Ovary (tissue), 9 donors: ENCODE data around the gene CLMN. TPM values are rescaled to one million over a fixed set of nuclear protein-coding genes. Genes with fewer than 3 reads are reported as not detected.

ENCODE experiments used
- DNase-seq, 5 donors: peaks; one replicate each; pipeline ENCODE4 v3.0.0-alpha.2; 2019 to 2020
- H3K27ac ChIP-seq, 2 donors: fragments of 200-600 bp; one replicate each; pipeline versions ENCODE4 v1.5.1 to v1.8.0; 2019 to 2022
- H3K27me3 ChIP-seq: fragments of 200-600 bp; one replicate; pipeline ENCODE4 v1.8.0; 2022
- H3K36me3 ChIP-seq: fragments of 200-600 bp; sonication (generic); one replicate; pipeline ENCODE4 v1.5.1; 2019
- H3K4me1 ChIP-seq: one replicate; pipeline ENCODE4 v1.8.1; 2013; ENCODE audit warnings: mild to moderate bottlenecking, moderate library complexity; ENCODE audit not compliant: insufficient read depth
- H3K4me3 ChIP-seq: fragments of 200-600 bp; sonication (generic); one replicate; pipeline ENCODE4 v1.5.1; 2017
- H3K9me3 ChIP-seq, 2 donors: fragments of 200-600 bp in 1 of 2; sonication (generic) in 1 of 2; one replicate each; pipeline versions ENCODE4 v1.5.1 to v1.8.1; 2013 to 2019; ENCODE audit warnings: mild to moderate bottlenecking in 1 of 2, moderate library complexity in 1 of 2
- CTCF ChIP-seq, 3 donors: fragments of 450-650 bp in 2 of 3; fragments of 200-600 bp in 1 of 3; IDR thresholded peaks; one replicate each; pipeline versions ENCODE4 v1.5.1 to v1.8.0; 2016 to 2022; ENCODE audit warnings: antibody characterized with exemption in 3 of 3, mild to moderate bottlenecking in 1 of 3
- EP300 ChIP-seq: sonication (generic); formaldehyde crosslinking; IDR thresholded peaks from one replicate; pipeline ENCODE4 v1.6.1; 2017; ENCODE audit warnings: antibody characterized with exemption
- POLR2A ChIP-seq: fragments of 450-650 bp; IDR thresholded peaks from one replicate; pipeline ENCODE4 v1.6.1; 2017; ENCODE audit warnings: antibody characterized with exemption, mild to moderate bottlenecking, moderate library complexity
- WGBS, 3 donors: extraction: QIAGEN DNeasy Blood & Tissue Kit in 1 of 3; methylation state at CpG; one replicate each; pipeline versions ENCODE4 v1.1.5 to v1.1.7; 2013 to 2017; 5-methylcytosine and 5-hydroxymethylcytosine counted together
- intact Hi-C, 4 donors: fragments of 100-400 bp; cut with DNase I; formaldehyde crosslinking; loops; one replicate each; pipeline versions ENCODE4 v1.11.0 to v1.15.1; 2022 to 2023
- microRNA-seq, 3 donors: library from miRNA; unstranded; fragments of <30 nt; microRNA quantifications; one replicate each; pipeline versions ENCODE4 to v1.2.0, GENCODE V29; 2019 to 2020
- polyA plus RNA-seq, 2 donors: library from polyadenylated mRNA; stranded (reverse); fragments of 200-250 nt in 1 of 2; fragments of 350-450 nt in 1 of 2; fragmentation: Illumina TruSeq in 1 of 2; extraction: RNeasy Lipid Tissue Mini Kit (QIAGEN cat#74804) in 1 of 2; gene quantifications; one replicate each; pipeline ENCODE4 v1.2.3, GENCODE V29; 2013 to 2014
- small RNA-seq: library from RNA; depleted of rRNA; stranded (forward); fragments of <200 nt; gene quantifications from one replicate; pipeline ENCODE3, GENCODE V24; 2016
- total RNA-seq, 7 donors: library from RNA; depleted of rRNA in 2 of 7; stranded (reverse); fragments of >200 nt in 2 of 7; fragmentation: NEBNext Ultra II Directional in 3 of 7; extraction: Animal tissue kit (Norgen Biotek cat#: 25700) in 3 of 7; gene quantifications; one replicate each; pipeline versions ENCODE4 v1.1.0 to v1.2.4, GENCODE V29; 2016 to 2023
- donor health status: DM: no; HTN: no; CAD: no; lungs with moderate emphysema.
- donor health status: DM: no; HTN: no; CAD: no.
- donor health status: Bipolar disorder and iron deficiency.
- donor health status: DM: yes; HTN: yes; CAD: no.
- donor health status: DM: no; HTN: no; CAD: no.
- donor health status: DM: yes; HTN: yes; CAD: no.

Gene CLMN
- total and polyA plus RNA-seq, 9 donors, result 2.2 to 11.7 (median 6.5) TPM

- DNase-seq, result no peak
- H3K36me3 ChIP-seq, result no peaks in the 10 kb centered on the region
- no peak overlapping the region for H3K4me3 ChIP-seq
- H3K9me3 ChIP-seq, result no peaks in the 10 kb centered on the region
- intact Hi-C loops, result no loop called here
- H3K27me3 ChIP-seq, result no peaks in the 10 kb centered on the region
- WGBS, 3 donors, result 87 to 90% (median 90%) methylated on average over 5 of the region's 5 CpGs
- TF ChIP-seq CTCF (IDR thresholded peaks at IDR 0.05) (no peak), EP300 (no peak), POLR2A (no peak)
- H3K4me1 ChIP-seq, result peaks cover under 1% of the 10 kb centered on the region
- H3K27ac ChIP-seq, result no peak overlapping the region
Measured at GRCh38 chr14:95132760-95133159, 186.9 kb downstream of the CLMN start.

Small RNA genes lying within 50 kb of the gene (microRNA-seq; reads per million reads assigned to microRNA genes)
- 1.2 to 7.7 (median 3.4) reads per million in 3 donors for gene MIR3173

Small RNA genes lying within 50 kb of the gene (small RNA-seq; reads per million reads assigned to genes)
- gene MIR3173, result not detected

Other genes with a start within 250 kb of the CLMN start
- 10 to 100 TPM; 37.1 to 54.7 (median 50.1) TPM for gene DICER1, start 162.4 kb downstream of the CLMN start, total RNA-seq
- 10 to 100 TPM in 1 of 2 donors, 1 to 10 TPM in 1; 9.6 to 21.5 TPM for gene DICER1, start 162.4 kb downstream of the CLMN start, polyA plus RNA-seq
- gene SYNE3, start 196.7 kb upstream of the CLMN start, total RNA-seq, result 10 to 100 TPM in 5 of 7 donors, 1 to 10 TPM in 2; 6.4 to 26.0 (median 14.9) TPM
- gene SYNE3, start 196.7 kb upstream of the CLMN start, polyA plus RNA-seq, result 1 to 10 TPM; 3.7 to 5.1 TPM
- gene GLRX5, start 215.1 kb upstream of the CLMN start, total RNA-seq, result 10 to 100 TPM; 38.0 to 49.2 (median 41.7) TPM
- gene GLRX5, start 215.1 kb upstream of the CLMN start, polyA plus RNA-seq, result 100 to 1,000 TPM in 1 of 2 donors, 10 to 100 TPM in 1; 52.6 to 105 TPM